A549 (cell line): Measurements from ENCODE around the gene SLC22A23.
"Not testable (repeated sequence)": the region's sequence is repeated elsewhere in the genome, so short reads cannot be mapped to it uniquely, and the experiment has no call there.

Source experiments
- CTCF ChIP-seq: fragments of >200 bp; sonication (Bioruptor Twin); formaldehyde crosslinking; IDR thresholded peaks from 3 replicates; pipeline ENCODE4 v1.5.1; 2016
- E2F6 ChIP-seq: IDR thresholded peaks from 2 replicates; pipeline ENCODE4 v1.6.1; 2012; ENCODE audit warnings: low read depth, borderline replicate concordance
- NPAS2 ChIP-seq: fragments of 250-450 bp; sonication (Bioruptor Pico); IDR thresholded peaks from 2 replicates; pipeline ENCODE4 v1.8.0; 2022; ENCODE audit warnings: mild to moderate bottlenecking, moderate library complexity, borderline replicate concordance
- POLR2A ChIP-seq: IDR thresholded peaks from 2 replicates; pipeline ENCODE4 v1.6.1; 2012; ENCODE audit warnings: mild to moderate bottlenecking, low read length
- REST ChIP-seq: fragments of 200-600 bp; sonication (generic); IDR thresholded peaks from 2 replicates; pipeline ENCODE4 v1.6.1; 2016; ENCODE audit warnings: antibody characterized with exemption, mild to moderate bottlenecking, moderate library complexity
- RNF2 ChIP-seq: fragments of 200-600 bp; sonication (generic); IDR thresholded peaks from 2 replicates; pipeline ENCODE4 v1.6.1; 2016; ENCODE audit warnings: low read depth, mild to moderate bottlenecking, antibody characterized with exemption, moderate library complexity, borderline replicate concordance
- SMC3 ChIP-seq: fragments of >200 bp; sonication (Bioruptor Twin); formaldehyde crosslinking; IDR thresholded peaks from 3 replicates; pipeline ENCODE4 v1.6.1; 2018; ENCODE audit warnings: inconsistent platforms

- TF ChIP-seq E2F6, CTCF, NPAS2, POLR2A, REST, SMC3, RNF2: not testable (repeated sequence)
These were observed 78.5 kb downstream of the SLC22A23 start for GRCh38 chr6:3378398-3378782.
